HCT116 (cell line): ENCODE data around the gene PTGIR.

Experiments used
- CTCF ChIP-seq, 3 experiments: fragments of 200-600 bp in 1 of 3; sonication (generic) in 1 of 3; IDR thresholded peaks in 2 of 3; conservative IDR thresholded peaks in 1 of 3; 2 replicates each; pipeline ENCODE4 v1.5.1; 2012 to 2017; ENCODE audit warnings: low read depth in 2 of 3, low read length in 2 of 3, antibody characterized with exemption in 1 of 3, borderline replicate concordance in 1 of 3, control low read depth in 1 of 3, mild to moderate bottlenecking in 1 of 3, mixed read lengths in 1 of 3, mixed run types in 1 of 3, moderate library complexity in 1 of 3; ENCODE audit not compliant: insufficient read depth in 1 of 3
- EGR1 ChIP-seq: IDR thresholded peaks from 2 replicates; pipeline ENCODE4 v1.6.1; 2012; ENCODE audit warnings: low read depth
- EZH2phosphoT487 ChIP-seq: fragments of 200-600 bp; IDR thresholded peaks from 2 replicates; pipeline ENCODE4 v1.6.1; 2018; ENCODE audit warnings: antibody characterized with exemption, borderline replicate concordance
- MAX ChIP-seq: IDR thresholded peaks from 2 replicates; pipeline ENCODE4 v1.6.1; 2012
- POLR2AphosphoS5 ChIP-seq: IDR thresholded peaks from 2 replicates; pipeline ENCODE4 v1.6.1; 2011; ENCODE audit warnings: mild to moderate bottlenecking, low read depth, low read length, moderate library complexity
- ZNF274 ChIP-seq: fragments of 200-500 bp; sonication (Bioruptor generic); IDR thresholded peaks from 2 replicates; pipeline ENCODE4 v1.6.1; 2014; ENCODE audit warnings: mild to moderate bottlenecking, low read depth, low read length, inconsistent platforms
- TF ChIP-seq, protein P1 (sequence below): IDR thresholded peaks from 2 replicates; pipeline ENCODE4 v1.6.1; 2012

DNA sequence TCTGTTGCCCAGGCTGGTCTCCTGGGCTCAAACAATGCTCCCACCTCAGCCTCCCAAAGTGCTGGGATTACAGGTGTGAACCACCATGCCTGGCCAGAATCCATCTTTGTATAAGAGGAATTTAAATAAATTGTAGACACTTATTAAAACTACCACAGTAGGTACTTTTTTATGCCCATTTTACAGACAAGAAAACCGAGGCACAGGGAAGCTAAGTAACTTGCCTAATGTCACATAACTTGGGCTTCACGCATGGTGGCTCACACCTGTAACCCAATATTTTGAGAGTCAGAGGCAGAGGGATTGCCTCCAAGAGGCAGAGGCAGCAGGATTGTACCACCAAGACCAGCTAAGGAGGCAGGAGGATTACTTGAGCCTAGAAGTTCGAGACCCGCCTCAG lies 46.4 kb downstream of the PTGIR start:
- TF ChIP-seq MAX (no peak), CTCF (IDR thresholded peaks at IDR 0.05 in 2 of 3, conservative IDR thresholded peaks at IDR 0.05 in 1 of 3; ENCODE audit: borderline replicate concordance in 1 of 3, insufficient read depth in 1 of 3, low read depth in 2 of 3, low read length in 2 of 3) (no peak), POLR2AphosphoS5 (no peak), EZH2phosphoT487 (no peak), EGR1 (no peak), ZNF274 (no peak)
- TF ChIP-seq, protein P1, sequence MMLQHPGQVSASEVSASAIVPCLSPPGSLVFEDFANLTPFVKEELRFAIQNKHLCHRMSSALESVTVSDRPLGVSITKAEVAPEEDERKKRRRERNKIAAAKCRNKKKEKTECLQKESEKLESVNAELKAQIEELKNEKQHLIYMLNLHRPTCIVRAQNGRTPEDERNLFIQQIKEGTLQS, result no peak
